ENCODE data around the gene UNKL. TPM values are rescaled to one million over a fixed set of nuclear protein-coding genes. Genes with fewer than 3 reads are reported as not detected.

Gene UNKL
- total RNA-seq, 2 donors from 2014 or later = 51.1 to 69.5 TPM

GRCh38 chr16:1452530-1452929, 38.0 kb upstream of the UNKL start:
- ATAC-seq (replicated peaks in 1 of 2) (no peak), DNase-seq (no peak)
- Mint-ChIP-seq H3K36me3 (ENCODE audit: insufficient read depth in 2 of 2) (no peaks in the 10 kb centered on the region), H3K4me1 (ENCODE audit: low read depth) (no peaks in the 10 kb centered on the region), H3K4me3 (no peak overlapping the region), H3K27me3 (ENCODE audit: low read depth) (no peaks in the 10 kb centered on the region), H3K9me3 (no peaks in the 10 kb centered on the region), H3K27ac (no peak overlapping the region)

GRCh38 chr16:1451702-1452392, 37.3 kb upstream of the UNKL start:
- ATAC-seq (replicated peaks in 1 of 2) (peak in 1 of 2 donors; percentile 19), DNase-seq (no peak)
- Mint-ChIP-seq H3K4me3 (no peak overlapping the region), H3K36me3 (ENCODE audit: insufficient read depth in 2 of 2) (no peaks in the 10 kb centered on the region), H3K27ac (no peak overlapping the region), H3K9me3 (no peaks in the 10 kb centered on the region), H3K27me3 (ENCODE audit: low read depth) (no peaks in the 10 kb centered on the region), H3K4me1 (ENCODE audit: low read depth) (no peaks in the 10 kb centered on the region)

- DNase-seq = no peak
- Mint-ChIP-seq H3K9me3 (no peaks in the 10 kb centered on the region), H3K36me3 (ENCODE audit: insufficient read depth in 2 of 2) (no peaks in the 10 kb centered on the region), H3K27ac (no peak overlapping the region), H3K4me1 (ENCODE audit: low read depth) (no peaks in the 10 kb centered on the region), H3K4me3 (no peak overlapping the region), H3K27me3 (ENCODE audit: low read depth) (no peaks in the 10 kb centered on the region)
- ATAC-seq (replicated peaks in 1 of 2) = no peak
Observed at GRCh38 chr16:1450841-1451240, 36.3 kb upstream of the UNKL start.

GRCh38 chr16:1450218-1450617, 35.7 kb upstream of the UNKL start:
- no peaks in the 10 kb centered on the region for H3K36me3 Mint-ChIP-seq (ENCODE audit: insufficient read depth in 2 of 2)
- no peak for ATAC-seq (replicated peaks in 1 of 2)
- no peak overlapping the region for H3K4me3 Mint-ChIP-seq
- H3K27me3 Mint-ChIP-seq (ENCODE audit: low read depth) = no peaks in the 10 kb centered on the region
- H3K4me1 Mint-ChIP-seq (ENCODE audit: low read depth) = no peaks in the 10 kb centered on the region
- no peaks in the 10 kb centered on the region for H3K9me3 Mint-ChIP-seq
- H3K27ac Mint-ChIP-seq = no peak overlapping the region
- DNase-seq = no peak

GRCh38 chr16:1449201-1449788, 34.8 kb upstream of the UNKL start:
- Mint-ChIP-seq H3K4me1 (ENCODE audit: low read depth) (no peaks in the 10 kb centered on the region), H3K27ac (no peak overlapping the region), H3K27me3 (ENCODE audit: low read depth) (no peaks in the 10 kb centered on the region), H3K4me3 (no peak overlapping the region), H3K9me3 (no peaks in the 10 kb centered on the region), H3K36me3 (ENCODE audit: insufficient read depth in 2 of 2) (no peaks in the 10 kb centered on the region)
- ATAC-seq (replicated peaks in 1 of 2) = no peak
- no peak for DNase-seq

GRCh38 chr16:1448536-1449116, 34.1 kb upstream of the UNKL start:
- Mint-ChIP-seq H3K4me3 (no peak overlapping the region), H3K4me1 (ENCODE audit: low read depth) (no peaks in the 10 kb centered on the region), H3K36me3 (ENCODE audit: insufficient read depth in 2 of 2) (no peaks in the 10 kb centered on the region), H3K27me3 (ENCODE audit: low read depth) (no peaks in the 10 kb centered on the region), H3K27ac (no peak overlapping the region), H3K9me3 (no peaks in the 10 kb centered on the region)
- ATAC-seq (replicated peaks in 1 of 2) (no peak), DNase-seq (no peak)

GRCh38 chr16:1447965-1448364, 33.5 kb upstream of the UNKL start:
- DNase-seq (no peak), ATAC-seq (replicated peaks in 1 of 2) (no peak)
- Mint-ChIP-seq H3K9me3 (no peaks in the 10 kb centered on the region), H3K36me3 (ENCODE audit: insufficient read depth in 2 of 2) (no peaks in the 10 kb centered on the region), H3K27me3 (ENCODE audit: low read depth) (no peaks in the 10 kb centered on the region), H3K4me3 (no peak overlapping the region), H3K4me1 (ENCODE audit: low read depth) (no peaks in the 10 kb centered on the region), H3K27ac (no peak overlapping the region)

GRCh38 chr16:1446296-1447080, 32.0 kb upstream of the UNKL start:
- Mint-ChIP-seq H3K27ac (no peak overlapping the region), H3K9me3 (no peaks in the 10 kb centered on the region), H3K36me3 (ENCODE audit: insufficient read depth in 2 of 2) (no peaks in the 10 kb centered on the region), H3K4me3 (no peak overlapping the region), H3K27me3 (ENCODE audit: low read depth) (no peaks in the 10 kb centered on the region), H3K4me1 (ENCODE audit: low read depth) (no peaks in the 10 kb centered on the region)
- DNase-seq (no peak), ATAC-seq (replicated peaks in 1 of 2) (no peak)

- no peaks in the 10 kb centered on the region for H3K9me3 Mint-ChIP-seq
- H3K4me1 Mint-ChIP-seq (ENCODE audit: low read depth) = no peaks in the 10 kb centered on the region
- H3K27ac Mint-ChIP-seq = no peak overlapping the region
- ATAC-seq (replicated peaks in 1 of 2) (no peak), DNase-seq (no peak)
- H3K27me3 Mint-ChIP-seq (ENCODE audit: low read depth) = no peaks in the 10 kb centered on the region
- H3K4me3 Mint-ChIP-seq = no peak overlapping the region
- no peaks in the 10 kb centered on the region for H3K36me3 Mint-ChIP-seq (ENCODE audit: insufficient read depth in 2 of 2)
Observed at GRCh38 chr16:1445518-1446203, 31.2 kb upstream of the UNKL start.

GRCh38 chr16:1444730-1445517, 30.4 kb upstream of the UNKL start:
- no peaks in the 10 kb centered on the region for H3K9me3 Mint-ChIP-seq
- no peaks in the 10 kb centered on the region for H3K27me3 Mint-ChIP-seq (ENCODE audit: low read depth)
- H3K27ac Mint-ChIP-seq = no peak overlapping the region
- DNase-seq = no peak
- H3K4me3 Mint-ChIP-seq = no peak overlapping the region
- ATAC-seq (replicated peaks in 1 of 2) = no peak
- H3K36me3 Mint-ChIP-seq (ENCODE audit: insufficient read depth in 2 of 2) = no peaks in the 10 kb centered on the region
- no peaks in the 10 kb centered on the region for H3K4me1 Mint-ChIP-seq (ENCODE audit: low read depth)

GRCh38 chr16:1443980-1444729, 29.7 kb upstream of the UNKL start, which contains the start of gene CCDC154:
TSS of gene CCDC154 (minus strand) at chr16:1444556. CDS start at chr16:1444322, 234 bp downstream.
- Mint-ChIP-seq H3K4me1 (ENCODE audit: low read depth) (no peaks in the 10 kb centered on the region), H3K36me3 (ENCODE audit: insufficient read depth in 2 of 2) (no peaks in the 10 kb centered on the region), H3K27ac (no peak within 1 kb of the TSS), H3K27me3 (ENCODE audit: low read depth) (no peaks in the 10 kb centered on the region), H3K9me3 (no peaks in the 10 kb centered on the region), H3K4me3 (no peak within 1 kb of the TSS)
- no peak for DNase-seq
- no peak for ATAC-seq (replicated peaks in 1 of 2)

Measured in activated T-cell treated with anti-CD3 and anti-CD28 coated beads, Interleukin-2, amount 50 U/mL, for 72 hours (primary cell).